Heart left ventricle (tissue), 13 donors: ENCODE results near the gene PLCH1.

ENCODE experiments used
- POLR2A ChIP-seq, 2 donors: fragments of 450-650 bp; IDR thresholded peaks; one replicate each; pipeline ENCODE4 v1.6.1; 2017; ENCODE audit warnings: antibody characterized with exemption in 2 of 2, mild to moderate bottlenecking in 2 of 2, moderate library complexity in 2 of 2
- TF ChIP-seq, protein P1 (sequence below), 12 donors: fragments of 200-600 bp; sonication (generic) in 4 of 12; IDR thresholded peaks; one replicate each; pipeline versions ENCODE4 v1.5.0 to v1.8.0; 2018 to 2022; ENCODE audit warnings: antibody characterized with exemption in 12 of 12, mild to moderate bottlenecking in 5 of 12
- donor health status: ischemic (EF 13 %, LVEDD 7.1; RV severe dilation, severe dysfunction).
- donor health status: DM: no; HTN: yes; CAD: no.
- donor health status: DM: no; HTN: no; CAD: no.
- donor health status: ischemic (EF 25% LVEDD 6.9; RV normal size, moderate dysfunction).
- donor health status: ischemic (EF 25% LVEDD 5.7; RV mildly dilated, moderate dysfunction).
- donor health status: ischemic (EF 35%, LVEDD 5.7; RV mildly dilated, moderate dysfunction).
- donor health status: nonischemic (EF 11% LVEDD 7.7; RV severe dilation, severe dysfunction).
- donor health status: DM: yes; HTN: yes; CAD: no.
- donor health status: PGD.
- donor health status: ischemic (EF 29% LVEDD 5.4; RV normal size, mild dysfunction).
- donor health status: nonischemic (EF 23%, LVEDD 6.1; RV moderate dilation, normal function).

DNA sequence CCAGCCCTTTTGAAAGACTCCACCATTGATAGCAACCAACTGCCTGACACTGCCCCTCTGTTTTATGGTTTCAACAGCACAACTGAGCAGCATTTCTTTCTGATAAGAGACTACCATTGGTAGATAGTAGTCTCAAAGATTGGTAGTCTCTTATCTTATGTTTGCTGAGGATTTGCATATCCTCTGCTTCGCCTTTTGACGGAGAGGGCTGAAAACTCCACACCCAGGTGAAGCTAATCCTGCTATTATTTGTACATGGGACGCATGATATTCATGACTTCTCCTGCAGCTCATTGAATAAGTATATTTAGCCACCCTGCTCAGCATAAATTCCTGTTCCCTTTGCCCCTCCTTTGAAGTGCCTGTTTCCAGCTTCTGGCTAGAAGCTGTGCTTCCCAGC lies 332.0 kb downstream of the PLCH1 start:
- TF ChIP-seq, protein P1, sequence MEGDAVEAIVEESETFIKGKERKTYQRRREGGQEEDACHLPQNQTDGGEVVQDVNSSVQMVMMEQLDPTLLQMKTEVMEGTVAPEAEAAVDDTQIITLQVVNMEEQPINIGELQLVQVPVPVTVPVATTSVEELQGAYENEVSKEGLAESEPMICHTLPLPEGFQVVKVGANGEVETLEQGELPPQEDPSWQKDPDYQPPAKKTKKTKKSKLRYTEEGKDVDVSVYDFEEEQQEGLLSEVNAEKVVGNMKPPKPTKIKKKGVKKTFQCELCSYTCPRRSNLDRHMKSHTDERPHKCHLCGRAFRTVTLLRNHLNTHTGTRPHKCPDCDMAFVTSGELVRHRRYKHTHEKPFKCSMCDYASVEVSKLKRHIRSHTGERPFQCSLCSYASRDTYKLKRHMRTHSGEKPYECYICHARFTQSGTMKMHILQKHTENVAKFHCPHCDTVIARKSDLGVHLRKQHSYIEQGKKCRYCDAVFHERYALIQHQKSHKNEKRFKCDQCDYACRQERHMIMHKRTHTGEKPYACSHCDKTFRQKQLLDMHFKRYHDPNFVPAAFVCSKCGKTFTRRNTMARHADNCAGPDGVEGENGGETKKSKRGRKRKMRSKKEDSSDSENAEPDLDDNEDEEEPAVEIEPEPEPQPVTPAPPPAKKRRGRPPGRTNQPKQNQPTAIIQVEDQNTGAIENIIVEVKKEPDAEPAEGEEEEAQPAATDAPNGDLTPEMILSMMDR (IDR thresholded peaks at IDR 0.05) = no peak
- no peak for TF ChIP-seq POLR2A (IDR thresholded peaks at IDR 0.05)
